Stomach smooth muscle (tissue), 2 donors: Measurements from ENCODE around the gene ANKMY1.
A peak's percentile ranks its signal among the peaks of the same experiment; 100 is the strongest.

ENCODE experiments used
- H3K27ac ChIP-seq: one replicate; pipeline ENCODE4 v1.7.0; 2013; ENCODE audit warnings: mild to moderate bottlenecking, low read length, inconsistent platforms
- H3K27me3 ChIP-seq, 2 donors: one replicate each; pipeline ENCODE4 v1.7.0; 2013; ENCODE audit warnings: low read length in 2 of 2; ENCODE audit not compliant: insufficient read depth in 2 of 2, control insufficient read depth in 1 of 2
- H3K36me3 ChIP-seq, 2 donors: one replicate each; pipeline ENCODE4 v1.7.0; 2013; ENCODE audit warnings: low read length in 2 of 2; ENCODE audit not compliant: control insufficient read depth in 2 of 2, insufficient read depth in 2 of 2
- H3K4me1 ChIP-seq: one replicate; pipeline ENCODE4 v1.7.0; 2013; ENCODE audit warnings: low read length; ENCODE audit not compliant: control insufficient read depth, insufficient read depth
- H3K4me3 ChIP-seq, 2 donors: one replicate each; pipeline ENCODE4 v1.7.0; 2013; ENCODE audit warnings: low read length in 2 of 2
- H3K9ac ChIP-seq, 2 donors: one replicate each; pipeline ENCODE4 v1.7.0; 2013; ENCODE audit warnings: low read length in 2 of 2, mild to moderate bottlenecking in 1 of 2
- H3K9me3 ChIP-seq, 2 donors: one replicate each; pipeline ENCODE4 v1.7.0; 2013; ENCODE audit warnings: low read length in 2 of 2; ENCODE audit not compliant: control insufficient read depth in 2 of 2
- donor health status: healthy.
- donor health status: Pancreatic carcinoma.

The ANKMY1 gene

DNA sequence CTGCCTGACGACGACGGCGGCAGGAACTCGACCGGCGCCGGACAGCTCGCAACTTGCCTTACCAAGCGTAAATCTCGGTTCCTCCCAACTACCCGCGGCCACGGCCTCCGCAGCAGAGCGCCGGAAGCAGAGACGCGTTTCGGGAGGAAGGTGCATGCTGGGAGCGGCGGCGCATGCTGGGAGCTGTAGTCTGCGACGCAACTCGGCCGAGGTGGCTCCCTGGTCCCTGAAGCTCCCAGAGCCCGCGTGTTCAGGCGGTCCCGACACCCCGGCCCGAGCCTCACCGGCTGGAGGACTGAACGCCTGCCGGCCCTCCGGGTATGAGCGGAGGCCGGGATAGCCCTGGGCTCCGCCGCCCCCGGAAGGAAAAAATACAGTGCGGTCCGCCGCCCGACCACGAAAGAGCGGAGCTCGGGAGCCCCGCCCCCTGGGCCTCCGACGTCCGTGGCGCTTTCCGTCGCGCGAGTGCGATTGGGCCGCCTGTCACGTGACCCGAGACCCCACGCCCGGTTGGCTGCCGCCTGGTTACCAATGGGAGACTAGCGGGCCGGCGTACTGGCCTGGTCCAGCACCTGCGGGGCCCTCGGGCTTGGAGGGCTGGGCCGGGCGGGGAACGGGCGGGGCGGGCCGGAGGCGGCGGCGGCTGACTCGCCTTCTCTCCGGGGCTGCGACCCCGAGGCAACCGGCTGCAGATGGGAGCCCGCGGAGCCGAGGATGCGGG lies 28.6 kb upstream of the ANKMY1 start, which contains the start of gene CAPN10:
Gene CAPN10, plus strand, starts transcription at position 537 of the 721 bp plus-strand sequence. Its CDS starts 178 bp downstream, at position 715.
- Histone ChIP-seq H3K4me3 (peak within 1 kb of the TSS; percentile 87 to 99), H3K9ac (peak within 1 kb of the TSS; percentile 99), H3K9me3 (no peaks in the 10 kb centered on the region), H3K27ac (peak within 1 kb of the TSS; percentile 82), H3K36me3 (peaks cover 8 to 10% of the 10 kb centered on the region in 2 donors), H3K27me3 (no peaks in the 10 kb centered on the region), H3K4me1 (peaks cover 40% of the 10 kb centered on the region)

DNA sequence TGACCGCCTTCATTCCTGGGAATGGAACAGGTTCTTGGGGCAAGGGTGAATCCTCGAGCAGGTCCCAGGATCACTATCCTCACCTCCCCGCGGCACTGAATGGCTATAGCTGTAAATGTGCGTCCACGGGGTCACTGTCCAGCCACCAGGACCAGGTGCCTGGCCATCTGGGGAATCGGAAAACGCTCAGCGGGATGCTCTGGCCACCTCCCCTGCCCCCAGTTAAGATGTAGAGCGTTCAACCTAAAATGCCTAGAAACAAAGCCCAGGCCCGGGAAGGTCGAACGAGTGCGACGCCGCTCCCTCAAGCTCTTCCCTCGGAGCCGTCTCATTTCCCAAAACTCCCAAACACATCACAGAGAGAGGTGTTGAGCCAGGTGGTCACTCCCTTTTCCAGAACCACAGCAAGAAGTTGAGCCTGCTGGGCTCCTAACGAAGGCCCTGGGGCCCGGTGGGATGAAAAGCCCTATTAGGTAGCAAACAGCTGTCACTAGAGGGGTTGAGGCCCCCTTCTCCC lies 28.0 kb upstream of the ANKMY1 start:
- H3K27ac ChIP-seq, result peak overlapping the region; percentile 82
- peaks cover 40% of the 10 kb centered on the region for H3K4me1 ChIP-seq
- H3K27me3 ChIP-seq, result no peaks in the 10 kb centered on the region
- peak overlapping the region; percentile 87 to 99 for H3K4me3 ChIP-seq
- H3K9me3 ChIP-seq, result no peaks in the 10 kb centered on the region
- H3K9ac ChIP-seq, result peak overlapping the region; percentile 99
- peaks cover 3 to 4% of the 10 kb centered on the region in 2 donors for H3K36me3 ChIP-seq

DNA sequence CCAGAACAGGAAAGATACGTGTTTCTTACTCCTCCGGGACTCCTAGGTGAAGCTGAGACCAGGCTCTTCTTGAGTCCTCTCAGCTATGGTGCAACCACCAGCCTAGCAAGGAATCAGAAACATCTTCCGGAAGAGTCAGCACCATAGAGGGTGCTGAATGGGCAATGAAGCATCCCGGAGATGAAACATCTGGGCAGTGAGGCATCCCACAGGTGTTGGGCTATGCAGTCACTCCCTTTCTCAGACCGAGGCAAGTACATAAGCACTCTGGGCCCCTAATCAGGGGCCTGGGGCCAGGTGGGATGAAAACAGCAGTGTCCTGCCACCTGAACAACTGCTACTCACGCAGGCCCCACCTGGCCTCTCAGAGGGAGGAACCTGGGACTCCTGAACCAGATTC lies 27.3 kb upstream of the ANKMY1 start:
- Histone ChIP-seq H3K9me3 (no peaks in the 10 kb centered on the region), H3K9ac (peak overlapping the region; percentile 99), H3K27me3 (no peaks in the 10 kb centered on the region), H3K4me1 (peaks cover 41% of the 10 kb centered on the region), H3K36me3 (peaks cover 2 to 3% of the 10 kb centered on the region in 2 donors), H3K4me3 (peak overlapping the region; percentile 87 to 99), H3K27ac (no peak overlapping the region)

DNA sequence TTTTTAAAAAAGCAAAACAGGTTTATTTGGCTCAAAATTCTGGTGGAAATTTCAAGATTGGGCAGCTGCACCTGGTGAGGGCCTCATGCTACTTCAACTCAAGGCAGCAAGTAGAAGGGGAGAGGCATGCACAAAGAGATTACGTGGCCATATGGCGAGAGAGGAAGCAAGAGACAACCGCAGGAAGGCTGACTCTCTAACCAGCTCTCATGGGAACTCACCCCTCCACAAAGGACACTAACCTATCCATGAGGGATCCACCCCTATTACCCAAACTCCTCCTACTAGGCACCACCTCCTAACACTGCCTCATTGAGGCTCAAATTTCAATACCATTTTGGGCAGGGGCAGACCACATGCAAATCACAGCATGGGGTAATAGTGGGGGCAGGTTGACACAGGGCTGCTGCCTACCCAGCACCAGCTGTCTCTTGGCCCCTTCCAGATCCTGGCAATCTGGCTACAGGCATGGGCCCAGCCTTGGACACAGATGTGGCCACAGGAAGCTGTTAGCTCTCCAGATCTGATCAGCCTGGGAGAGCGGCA lies 26.8 kb upstream of the ANKMY1 start:
- H3K4me3 ChIP-seq, result peak overlapping the region; percentile 87 to 99
- H3K9ac ChIP-seq, result no peak overlapping the region

DNA sequence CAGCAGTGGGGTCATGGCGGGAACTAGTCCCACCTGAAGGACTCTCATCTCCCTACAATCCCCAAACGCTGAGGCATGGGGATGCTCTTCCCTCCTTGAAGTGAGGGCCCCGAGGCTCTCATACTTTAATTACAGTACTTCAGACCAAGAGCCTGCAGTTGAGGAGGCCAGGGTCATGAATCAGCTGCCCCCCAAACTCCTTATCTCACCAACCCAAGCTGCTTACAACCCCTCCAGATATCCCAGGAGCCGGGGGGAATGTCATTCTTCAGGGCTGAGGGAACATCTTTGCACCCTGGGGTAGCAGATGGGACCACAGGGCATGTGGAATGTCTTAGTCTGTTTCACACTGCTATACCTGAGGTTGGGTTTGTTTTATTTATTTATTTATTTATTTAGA lies 26.0 kb upstream of the ANKMY1 start:
- H3K9ac ChIP-seq, result no peak overlapping the region
- H3K4me1 ChIP-seq, result peaks cover 40% of the 10 kb centered on the region
- no peak overlapping the region for H3K27ac ChIP-seq
- H3K4me3 ChIP-seq, result no peak overlapping the region
- H3K9me3 ChIP-seq, result no peaks in the 10 kb centered on the region
- peaks cover 0 to 2% of the 10 kb centered on the region in 2 donors for H3K36me3 ChIP-seq
- no peaks in the 10 kb centered on the region for H3K27me3 ChIP-seq

More for the DNA sequence above, 26.8 kb upstream of the ANKMY1 start:
- Histone ChIP-seq H3K27ac (no peak overlapping the region), H3K27me3 (no peaks in the 10 kb centered on the region), H3K36me3 (peaks cover under 1 to 2% of the 10 kb centered on the region in 2 donors), H3K4me1 (peaks cover 44% of the 10 kb centered on the region), H3K9me3 (no peaks in the 10 kb centered on the region)

DNA sequence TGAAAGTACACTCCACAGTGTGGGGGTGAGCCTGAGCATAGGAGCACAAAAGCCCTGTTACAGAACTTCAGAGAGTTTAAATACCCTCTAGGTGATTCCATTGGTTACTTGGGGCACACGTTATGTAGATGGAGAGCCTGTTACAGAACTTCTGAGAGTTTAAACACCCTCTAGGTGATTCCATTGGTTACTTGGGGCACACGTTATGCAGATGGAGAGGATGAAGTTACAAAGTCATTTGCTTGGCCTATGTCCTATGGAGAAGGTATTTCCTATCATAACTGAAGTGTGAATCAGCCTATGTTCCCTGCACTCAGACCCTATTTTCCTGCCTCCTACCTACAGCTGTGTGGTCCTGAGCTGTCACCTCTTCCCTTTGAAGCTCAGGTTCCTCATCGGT lies 25.0 kb upstream of the ANKMY1 start:
- H3K9ac ChIP-seq, result no peak overlapping the region
- H3K27me3 ChIP-seq, result no peaks in the 10 kb centered on the region
- no peak overlapping the region for H3K4me3 ChIP-seq
- H3K36me3 ChIP-seq, result peaks cover 0 to 6% of the 10 kb centered on the region in 2 donors
- H3K9me3 ChIP-seq, result no peaks in the 10 kb centered on the region
- H3K4me1 ChIP-seq, result peaks cover 31% of the 10 kb centered on the region
- H3K27ac ChIP-seq, result no peak overlapping the region

DNA sequence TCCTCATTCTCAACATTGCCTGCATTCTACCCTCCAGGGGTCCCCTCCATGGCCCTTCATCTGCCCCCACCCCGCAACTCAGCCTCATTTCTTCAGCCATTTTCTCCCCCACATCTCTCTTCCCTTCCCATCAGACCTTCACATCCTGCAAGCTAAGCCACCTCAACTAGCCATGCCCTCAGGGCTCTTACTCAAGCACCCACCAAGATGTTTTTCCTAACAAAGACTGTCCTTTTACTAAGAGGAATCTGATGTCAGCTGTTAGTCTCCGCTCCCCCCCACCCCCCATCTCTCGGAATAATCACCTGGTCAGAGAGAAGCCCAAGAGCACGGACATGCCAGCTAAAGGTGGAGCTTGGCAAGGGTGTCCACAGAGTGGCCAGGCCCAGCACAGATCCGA lies 24.0 kb upstream of the ANKMY1 start:
- H3K9ac ChIP-seq, result no peak overlapping the region
- no peaks in the 10 kb centered on the region for H3K9me3 ChIP-seq
- H3K27ac ChIP-seq, result no peak overlapping the region
- no peak overlapping the region for H3K4me3 ChIP-seq
- peaks cover 0 to 10% of the 10 kb centered on the region in 2 donors for H3K36me3 ChIP-seq
- H3K4me1 ChIP-seq, result peaks cover 23% of the 10 kb centered on the region
- no peaks in the 10 kb centered on the region for H3K27me3 ChIP-seq

DNA sequence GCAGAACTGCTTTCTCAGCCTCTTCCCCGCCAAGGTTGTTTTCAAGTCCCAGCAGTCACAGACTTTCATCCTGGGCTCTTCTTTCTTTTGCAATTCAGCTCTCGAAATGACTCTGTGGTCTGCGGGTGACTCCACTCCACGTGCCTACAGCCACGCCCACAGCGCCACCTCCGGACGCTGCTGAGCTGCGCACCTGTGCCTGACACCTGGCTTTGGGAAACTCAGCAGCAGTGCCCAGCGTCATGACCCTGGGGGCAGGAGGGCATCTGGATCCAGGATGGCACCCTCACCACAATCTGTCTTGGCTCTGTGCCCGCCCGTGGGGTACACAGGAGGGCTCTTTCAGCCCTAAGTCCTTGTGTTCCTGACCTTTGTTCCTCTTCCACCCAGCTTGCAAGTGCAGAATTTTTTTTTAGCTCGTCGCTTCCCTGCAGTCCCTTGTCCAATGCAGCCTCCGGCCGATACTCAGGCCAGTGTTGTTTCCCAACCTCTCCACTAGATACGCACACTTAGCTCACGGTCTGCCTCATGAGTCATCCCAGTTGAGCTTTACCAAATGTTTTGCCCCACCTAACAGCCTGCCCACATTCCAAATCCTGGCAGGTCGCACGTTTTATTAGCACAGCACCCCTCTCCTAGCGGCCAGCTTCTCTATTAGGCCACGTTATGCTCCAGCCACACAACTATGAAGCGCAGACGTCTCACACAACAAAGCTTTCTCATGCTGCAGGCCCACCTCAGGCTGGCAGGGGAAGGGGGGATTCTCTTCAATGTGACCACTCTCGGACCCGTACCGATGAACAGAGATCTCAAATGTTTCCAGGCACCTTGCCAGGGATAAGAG lies 22.2 kb upstream of the ANKMY1 start:
- Histone ChIP-seq H3K9me3 (no peaks in the 10 kb centered on the region), H3K27ac (no peak overlapping the region), H3K4me3 (no peak overlapping the region), H3K36me3 (peaks cover 0 to 12% of the 10 kb centered on the region in 2 donors), H3K9ac (no peak overlapping the region), H3K27me3 (no peaks in the 10 kb centered on the region), H3K4me1 (peaks cover 15% of the 10 kb centered on the region)

DNA sequence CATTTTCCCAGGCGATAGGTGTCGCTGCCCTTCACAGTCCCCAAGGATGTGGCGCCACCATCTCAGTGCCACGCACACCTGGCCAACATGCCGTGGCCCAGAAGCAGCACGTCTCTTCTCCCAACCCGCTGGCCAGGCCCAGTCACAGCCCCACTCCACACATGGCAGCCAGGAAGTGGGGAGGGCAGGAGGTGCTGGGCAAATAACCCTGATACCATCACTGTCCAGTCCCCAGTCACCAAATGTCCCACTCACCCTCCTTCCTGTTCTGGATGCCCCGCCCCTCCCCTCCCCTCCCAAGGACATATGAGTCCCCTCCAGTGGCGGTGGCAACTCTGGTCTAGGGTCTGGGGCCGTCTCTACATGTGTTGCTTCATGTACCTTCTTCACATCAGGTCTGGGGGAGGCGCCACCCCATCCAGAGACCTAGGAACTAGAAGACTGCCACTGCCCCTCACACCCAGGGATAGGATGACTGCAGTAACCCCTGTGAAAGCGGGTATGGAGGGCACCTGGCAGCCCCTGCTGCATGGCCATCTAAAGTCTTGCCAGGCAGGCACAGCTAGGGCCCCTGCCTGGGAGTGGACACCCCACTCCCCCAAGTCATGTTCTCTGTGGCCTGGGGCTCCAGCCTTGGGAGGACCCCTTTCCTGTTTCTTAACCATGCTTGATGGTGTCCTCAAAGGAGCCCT lies 21.4 kb upstream of the ANKMY1 start:
- peaks cover 8% of the 10 kb centered on the region for H3K4me1 ChIP-seq

DNA sequence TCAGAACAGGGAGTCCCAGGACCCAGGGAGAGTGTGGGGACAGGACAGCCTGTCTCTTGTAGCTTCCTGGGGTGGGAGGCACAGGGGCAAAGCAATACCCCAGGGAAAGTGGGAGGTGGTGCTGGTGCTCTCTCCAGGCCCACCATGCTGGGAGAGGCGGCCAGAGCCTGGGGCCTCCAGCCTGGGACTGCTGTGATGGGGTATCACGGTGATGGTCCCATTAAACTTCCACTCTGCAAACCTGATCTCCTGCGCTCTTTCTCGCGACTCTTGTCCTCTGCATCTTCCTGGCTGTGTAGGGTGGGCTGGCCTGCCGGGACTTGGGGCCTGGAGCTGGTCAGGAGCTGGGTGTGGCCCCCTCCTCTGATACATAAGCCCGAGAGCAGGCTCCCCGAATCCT lies 20.7 kb upstream of the ANKMY1 start:
- H3K36me3 ChIP-seq, result peaks cover 0 to 17% of the 10 kb centered on the region in 2 donors

More for the DNA sequence above, 21.4 kb upstream of the ANKMY1 start:
- H3K36me3 ChIP-seq, result peaks cover 0 to 17% of the 10 kb centered on the region in 2 donors
- no peak overlapping the region for H3K27ac ChIP-seq
- H3K9ac ChIP-seq, result no peak overlapping the region
- H3K27me3 ChIP-seq, result no peaks in the 10 kb centered on the region
- no peak overlapping the region for H3K4me3 ChIP-seq
- no peaks in the 10 kb centered on the region for H3K9me3 ChIP-seq

More for the DNA sequence above, 20.7 kb upstream of the ANKMY1 start:
- H3K27me3 ChIP-seq, result no peaks in the 10 kb centered on the region
- H3K4me3 ChIP-seq, result no peak overlapping the region
- no peak overlapping the region for H3K9ac ChIP-seq
- peaks cover 4% of the 10 kb centered on the region for H3K4me1 ChIP-seq
- H3K27ac ChIP-seq, result no peak overlapping the region
- H3K9me3 ChIP-seq, result no peaks in the 10 kb centered on the region
